ENCODE data around the gene SLC3A2. TPM values are rescaled to one million over a fixed set of nuclear protein-coding genes. Genes with fewer than 3 reads are reported as not detected.

Gene SLC3A2
- total RNA-seq, 4 donors from 2014 or later, result 69.8 to 206 (median 98.4) TPM

- no peaks in the 10 kb centered on the region for H3K27me3 ChIP-seq
- H3K9me3 ChIP-seq, result no peaks in the 10 kb centered on the region
- no peaks in the 10 kb centered on the region for H3K4me1 ChIP-seq
- H3K4me3 ChIP-seq, result no peak overlapping the region
- TF ChIP-seq POLR2A (IDR thresholded peaks at IDR 0.05), result no peak
- TF ChIP-seq, protein P1, sequence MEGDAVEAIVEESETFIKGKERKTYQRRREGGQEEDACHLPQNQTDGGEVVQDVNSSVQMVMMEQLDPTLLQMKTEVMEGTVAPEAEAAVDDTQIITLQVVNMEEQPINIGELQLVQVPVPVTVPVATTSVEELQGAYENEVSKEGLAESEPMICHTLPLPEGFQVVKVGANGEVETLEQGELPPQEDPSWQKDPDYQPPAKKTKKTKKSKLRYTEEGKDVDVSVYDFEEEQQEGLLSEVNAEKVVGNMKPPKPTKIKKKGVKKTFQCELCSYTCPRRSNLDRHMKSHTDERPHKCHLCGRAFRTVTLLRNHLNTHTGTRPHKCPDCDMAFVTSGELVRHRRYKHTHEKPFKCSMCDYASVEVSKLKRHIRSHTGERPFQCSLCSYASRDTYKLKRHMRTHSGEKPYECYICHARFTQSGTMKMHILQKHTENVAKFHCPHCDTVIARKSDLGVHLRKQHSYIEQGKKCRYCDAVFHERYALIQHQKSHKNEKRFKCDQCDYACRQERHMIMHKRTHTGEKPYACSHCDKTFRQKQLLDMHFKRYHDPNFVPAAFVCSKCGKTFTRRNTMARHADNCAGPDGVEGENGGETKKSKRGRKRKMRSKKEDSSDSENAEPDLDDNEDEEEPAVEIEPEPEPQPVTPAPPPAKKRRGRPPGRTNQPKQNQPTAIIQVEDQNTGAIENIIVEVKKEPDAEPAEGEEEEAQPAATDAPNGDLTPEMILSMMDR (IDR thresholded peaks at IDR 0.05), result no peak
- intact Hi-C loops (cut with DNase I; ENCODE audit: low total_unique reads), result no loop called here
- H3K36me3 ChIP-seq, result no peaks in the 10 kb centered on the region
- DNase-seq, result no peak
- H3K27ac ChIP-seq, result no peak overlapping the region
Measured at GRCh38 chr11:62902932-62903331, 22.2 kb downstream of the SLC3A2 start.

- Histone ChIP-seq H3K27me3 (no peaks in the 10 kb centered on the region), H3K27ac (peak overlapping the region; percentile 29 to 30), H3K4me3 (no peak overlapping the region), H3K36me3 (no peaks in the 10 kb centered on the region), H3K9me3 (no peaks in the 10 kb centered on the region), H3K4me1 (no peaks in the 10 kb centered on the region)
- DNase-seq, result no peak
- TF ChIP-seq POLR2A (IDR thresholded peaks at IDR 0.05), result no peak
- TF ChIP-seq, protein P1 (IDR thresholded peaks at IDR 0.05), result no peak
- intact Hi-C loops (cut with DNase I; ENCODE audit: low total_unique reads), result no loop called here
Measured at GRCh38 chr11:62905296-62905695, 24.6 kb downstream of the SLC3A2 start.

DNA sequence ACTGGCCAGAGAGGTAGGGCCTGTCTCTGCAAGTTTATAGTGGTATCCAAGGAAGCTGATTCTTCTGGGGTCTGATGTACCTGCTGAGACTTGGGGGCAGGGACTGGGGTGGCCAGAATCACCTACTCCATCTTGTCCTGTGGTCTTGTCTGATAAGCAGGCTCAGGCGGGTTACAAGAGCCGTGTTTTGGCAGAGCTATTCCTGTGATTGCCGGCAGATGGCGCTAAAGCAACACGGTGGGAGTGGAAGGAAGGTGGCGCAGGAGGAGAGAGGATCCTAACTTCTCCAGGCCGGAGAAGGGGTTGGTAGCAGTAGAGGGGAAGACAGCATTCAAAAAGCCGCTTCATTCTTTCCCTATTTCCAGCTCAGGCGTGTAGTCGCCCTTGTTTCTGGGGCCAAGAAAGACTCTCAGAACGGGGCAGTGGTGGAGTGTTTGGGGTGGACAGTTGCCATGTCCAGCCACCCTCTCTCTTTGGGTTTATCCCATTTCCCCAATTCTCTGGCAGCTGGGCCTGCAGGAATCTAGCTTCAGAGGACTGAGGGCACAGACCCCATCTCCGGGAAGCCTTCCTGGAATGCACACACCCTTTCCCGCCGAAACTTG, 25.3 kb downstream of the SLC3A2 start:
- Histone ChIP-seq H3K36me3 (no peaks in the 10 kb centered on the region), H3K27ac (peak overlapping the region; percentile 29 to 30), H3K9me3 (no peaks in the 10 kb centered on the region), H3K27me3 (no peaks in the 10 kb centered on the region), H3K4me1 (no peaks in the 10 kb centered on the region), H3K4me3 (no peak overlapping the region)
- intact Hi-C loops (cut with DNase I; ENCODE audit: low total_unique reads), result loop anchor here (2.0 kb wide), 1 partner anchor 117 kb away; no protein-coding TSS in a partner anchor
- DNase-seq, result peak; percentile 82 to 87
- TF ChIP-seq POLR2A (IDR thresholded peaks at IDR 0.05), result no peak
- TF ChIP-seq, protein P1 (IDR thresholded peaks at IDR 0.05), result peak; percentile 97 to 99 (median 98)

GRCh38 chr11:62908468-62909072, 27.9 kb downstream of the SLC3A2 start:
- no peaks in the 10 kb centered on the region for H3K9me3 ChIP-seq
- no peak overlapping the region for H3K27ac ChIP-seq
- no peaks in the 10 kb centered on the region for H3K27me3 ChIP-seq
- H3K4me3 ChIP-seq, result no peak overlapping the region
- no peaks in the 10 kb centered on the region for H3K4me1 ChIP-seq
- H3K36me3 ChIP-seq, result no peaks in the 10 kb centered on the region
- DNase-seq, result no peak
- no peak for TF ChIP-seq POLR2A (IDR thresholded peaks at IDR 0.05)
- TF ChIP-seq, protein P1 (IDR thresholded peaks at IDR 0.05), result no peak
- intact Hi-C loops (cut with DNase I; ENCODE audit: low total_unique reads), result no loop called here

- Histone ChIP-seq H3K4me3 (no peak overlapping the region), H3K27me3 (no peaks in the 10 kb centered on the region), H3K9me3 (no peaks in the 10 kb centered on the region), H3K4me1 (no peaks in the 10 kb centered on the region), H3K36me3 (no peaks in the 10 kb centered on the region), H3K27ac (peak overlapping the region; percentile 39 to 62)
- DNase-seq, result peak; percentile 38 to 70
- no peak for TF ChIP-seq POLR2A (IDR thresholded peaks at IDR 0.05)
- TF ChIP-seq, protein P1 (IDR thresholded peaks at IDR 0.05), result peak in 3 of 4 experiments; percentile 31 to 49 (median 49)
- intact Hi-C loops (cut with DNase I; ENCODE audit: low total_unique reads), result no loop called here
Measured at GRCh38 chr11:62909107-62909894, 28.6 kb downstream of the SLC3A2 start.

Data from uterus (tissue), 4 donors.